ENCODE measurements around the gene OR2L3. TPM values are rescaled to one million over a fixed set of nuclear protein-coding genes. Genes with fewer than 3 reads are reported as not detected.
"Not testable (repeated sequence)": the region's sequence is repeated elsewhere in the genome, so short reads cannot be mapped to it uniquely, and the experiment has no call there.

OR2L3 gene
- total and polyA plus RNA-seq, 2 experiments from 2014 or later: not detected

DNA sequence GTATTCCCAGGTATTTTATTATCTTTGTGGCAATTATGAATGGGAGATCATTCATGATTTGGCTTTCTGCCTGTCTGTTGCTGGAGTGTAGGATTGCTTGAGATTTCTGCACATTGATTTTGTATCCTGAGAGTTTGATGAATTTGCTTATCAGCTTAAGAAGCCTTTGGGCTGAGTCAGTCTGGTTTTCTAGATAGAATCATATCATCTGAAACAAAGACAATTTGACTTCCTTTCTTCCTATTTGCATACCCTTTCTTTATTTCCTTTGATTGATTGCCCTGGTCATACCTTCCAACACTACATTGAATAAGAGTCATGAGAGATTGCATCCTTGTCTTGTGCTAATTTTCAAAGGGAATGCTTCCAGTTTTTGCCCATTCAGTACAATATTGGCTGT lies 8.0 kb downstream of the OR2L3 start:
- TF ChIP-seq, protein P1, sequence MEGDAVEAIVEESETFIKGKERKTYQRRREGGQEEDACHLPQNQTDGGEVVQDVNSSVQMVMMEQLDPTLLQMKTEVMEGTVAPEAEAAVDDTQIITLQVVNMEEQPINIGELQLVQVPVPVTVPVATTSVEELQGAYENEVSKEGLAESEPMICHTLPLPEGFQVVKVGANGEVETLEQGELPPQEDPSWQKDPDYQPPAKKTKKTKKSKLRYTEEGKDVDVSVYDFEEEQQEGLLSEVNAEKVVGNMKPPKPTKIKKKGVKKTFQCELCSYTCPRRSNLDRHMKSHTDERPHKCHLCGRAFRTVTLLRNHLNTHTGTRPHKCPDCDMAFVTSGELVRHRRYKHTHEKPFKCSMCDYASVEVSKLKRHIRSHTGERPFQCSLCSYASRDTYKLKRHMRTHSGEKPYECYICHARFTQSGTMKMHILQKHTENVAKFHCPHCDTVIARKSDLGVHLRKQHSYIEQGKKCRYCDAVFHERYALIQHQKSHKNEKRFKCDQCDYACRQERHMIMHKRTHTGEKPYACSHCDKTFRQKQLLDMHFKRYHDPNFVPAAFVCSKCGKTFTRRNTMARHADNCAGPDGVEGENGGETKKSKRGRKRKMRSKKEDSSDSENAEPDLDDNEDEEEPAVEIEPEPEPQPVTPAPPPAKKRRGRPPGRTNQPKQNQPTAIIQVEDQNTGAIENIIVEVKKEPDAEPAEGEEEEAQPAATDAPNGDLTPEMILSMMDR (IDR thresholded peaks at IDR 0.05; ENCODE audit: low read depth, low read length): no peak
- peaks cover 2% of the 10 kb centered on the region for H3K9me3 ChIP-seq (ENCODE audit: low read depth)

GRCh38 chr1:248055261-248055660 lies 8.6 kb downstream of the OR2L3 start:
- Histone ChIP-seq H3K4me3 (no peak overlapping the region), H3K4me1 (ENCODE audit: low read depth) (no peaks in the 10 kb centered on the region), H3K9me3 (ENCODE audit: low read depth) (peaks cover 2% of the 10 kb centered on the region), H3K27me3 (no peaks in the 10 kb centered on the region), H3K36me3 (no peaks in the 10 kb centered on the region), H3K27ac (no peak overlapping the region)
- TF ChIP-seq, protein P1 (IDR thresholded peaks at IDR 0.05; ENCODE audit: low read depth, low read length): no peak
- DNase-seq (ENCODE audit: low read depth in 1 of 2, low spot score in 1 of 2): no peak

More for the DNA sequence above, 8.0 kb downstream of the OR2L3 start:
- Histone ChIP-seq H3K27ac (no peak overlapping the region), H3K36me3 (no peaks in the 10 kb centered on the region), H3K4me3 (no peak overlapping the region), H3K4me1 (ENCODE audit: low read depth) (no peaks in the 10 kb centered on the region), H3K27me3 (no peaks in the 10 kb centered on the region)
- DNase-seq (ENCODE audit: low read depth in 1 of 2, low spot score in 1 of 2): no peak

GRCh38 chr1:248065071-248065470 lies 18.4 kb downstream of the OR2L3 start:
- TF ChIP-seq, protein P1 (IDR thresholded peaks at IDR 0.05; ENCODE audit: low read depth, low read length): no peak
- Histone ChIP-seq H3K27me3 (no peaks in the 10 kb centered on the region), H3K4me1 (ENCODE audit: low read depth) (no peaks in the 10 kb centered on the region), H3K36me3 (no peaks in the 10 kb centered on the region), H3K9me3 (ENCODE audit: low read depth) (no peaks in the 10 kb centered on the region), H3K27ac (no peak overlapping the region), H3K4me3 (no peak overlapping the region)
- no peak for DNase-seq (ENCODE audit: low read depth in 1 of 2, low spot score in 1 of 2)

DNA sequence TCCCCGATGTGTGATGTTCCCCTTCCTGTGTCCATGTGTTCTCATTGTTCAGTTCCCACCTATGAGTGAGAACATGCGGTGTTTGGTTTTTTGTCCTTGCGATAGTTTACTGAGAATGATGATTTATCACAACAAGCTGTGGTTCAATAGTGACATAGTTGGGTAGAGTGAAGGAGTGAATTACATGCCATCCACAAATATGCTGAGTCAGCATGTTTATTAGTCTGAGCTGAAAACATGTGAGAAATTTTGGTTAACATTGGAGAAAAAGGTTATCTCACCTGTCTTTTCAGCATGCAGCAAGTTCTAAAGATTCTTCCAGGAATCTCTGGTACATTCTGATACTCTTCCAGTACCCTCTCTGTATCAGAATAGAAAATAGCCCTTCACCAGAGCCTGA lies 19.0 kb downstream of the OR2L3 start:
- no peak for DNase-seq (ENCODE audit: low read depth in 1 of 2, low spot score in 1 of 2)
- TF ChIP-seq, protein P1 (IDR thresholded peaks at IDR 0.05; ENCODE audit: low read depth, low read length): no peak

GRCh38 chr1:248083864-248084263 lies 37.2 kb downstream of the OR2L3 start:
- H3K36me3 ChIP-seq; DNase-seq (ENCODE audit: low read depth in 1 of 2, low spot score in 1 of 2); H3K4me1 ChIP-seq (ENCODE audit: low read depth); H3K27me3 ChIP-seq; H3K4me3 ChIP-seq; H3K9me3 ChIP-seq (ENCODE audit: low read depth); H3K27ac ChIP-seq: not testable (repeated sequence)

More for the DNA sequence above, 19.0 kb downstream of the OR2L3 start:
- H3K4me3 ChIP-seq: no peak overlapping the region
- no peaks in the 10 kb centered on the region for H3K36me3 ChIP-seq
- H3K9me3 ChIP-seq (ENCODE audit: low read depth): no peaks in the 10 kb centered on the region
- no peak overlapping the region for H3K27ac ChIP-seq
- no peaks in the 10 kb centered on the region for H3K4me1 ChIP-seq (ENCODE audit: low read depth)
- H3K27me3 ChIP-seq: no peaks in the 10 kb centered on the region

DNA sequence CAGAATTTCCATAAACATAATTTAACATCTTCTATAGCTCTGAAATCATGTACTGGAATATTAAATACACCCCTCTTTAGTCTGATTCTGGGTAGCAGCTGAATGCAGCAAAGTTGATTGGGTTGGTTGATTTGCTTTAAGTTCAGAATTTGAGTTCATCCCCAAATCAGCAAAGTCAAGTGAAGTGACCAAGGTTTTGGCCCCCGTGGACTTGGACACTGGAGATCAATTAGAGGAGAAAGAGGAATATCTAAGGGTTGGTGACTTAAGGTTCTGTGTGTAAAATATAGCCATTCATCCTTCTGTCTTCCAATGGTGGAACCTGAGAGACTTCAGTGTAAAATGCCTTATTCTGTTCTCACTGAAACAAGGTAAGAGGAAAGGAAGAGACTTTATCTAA lies 48.2 kb downstream of the OR2L3 start, which contains the start of gene OR2L13:
Gene OR2L13, plus strand, starts transcription at position 301 of the 400 bp plus-strand sequence. CDS start 4,192 bp downstream, outside the sequence.
- no peaks in the 10 kb centered on the region for H3K9me3 ChIP-seq (ENCODE audit: low read depth)
- H3K27ac ChIP-seq: no peak within 1 kb of the TSS
- no peak within 1 kb of the TSS for H3K4me3 ChIP-seq
- no peak for DNase-seq (ENCODE audit: low read depth in 1 of 2, low spot score in 1 of 2)
- no peaks in the 10 kb centered on the region for H3K27me3 ChIP-seq
- TF ChIP-seq, protein P1 (IDR thresholded peaks at IDR 0.05; ENCODE audit: low read depth, low read length): no peak
- H3K4me1 ChIP-seq (ENCODE audit: low read depth): no peaks in the 10 kb centered on the region
- H3K36me3 ChIP-seq: no peaks in the 10 kb centered on the region
